Left hindlimb (tissue), 1 donor: ENCODE results near the gene CBFA2T3.

Experiments used
- DNase-seq: peaks from one replicate; pipeline ENCODE4 v3.0.0-alpha.2; 2018

The CBFA2T3 gene

GRCh38 chr16:88835383-88835782 is 141.6 kb downstream of the CBFA2T3 start:
- DNase-seq, result peak; percentile 59

- DNase-seq, result no peak
Measured at GRCh38 chr16:88834670-88835069, 142.3 kb downstream of the CBFA2T3 start.

GRCh38 chr16:88833086-88833485 is 143.9 kb downstream of the CBFA2T3 start:
- DNase-seq, result no peak

GRCh38 chr16:88831838-88832237 is 145.2 kb downstream of the CBFA2T3 start:
- no peak for DNase-seq

GRCh38 chr16:88830783-88831182 is 146.2 kb downstream of the CBFA2T3 start:
- DNase-seq, result no peak

GRCh38 chr16:88830258-88830657 is 146.7 kb downstream of the CBFA2T3 start:
- DNase-seq, result no peak

- no peak for DNase-seq
Measured at GRCh38 chr16:88828711-88829110, 148.3 kb downstream of the CBFA2T3 start.

GRCh38 chr16:88827727-88828126 is 149.3 kb downstream of the CBFA2T3 start:
- DNase-seq, result no peak

- no peak for DNase-seq
Measured at GRCh38 chr16:88826070-88826840, 150.8 kb downstream of the CBFA2T3 start.

GRCh38 chr16:88825146-88825545 is 151.9 kb downstream of the CBFA2T3 start:
- no peak for DNase-seq
